ENCODE results near the gene EFCAB6.

The EFCAB6 gene

GRCh38 chr22:43566021-43566420, 246.1 kb downstream of the EFCAB6 start:
- TF ChIP-seq CTCF (IDR thresholded peaks at IDR 0.05; ENCODE audit: low read depth, low read length, missing control alignments) = no peak
- DNase-seq = no peak
- no peak overlapping the region for H3K27ac ChIP-seq
- in situ Hi-C loops (cut with HindIII; ENCODE audit: low pct_ligation_motif_present, low sequenced_read_pairs) = no loop called here
- no peaks in the 10 kb centered on the region for H3K27me3 ChIP-seq (replicated peaks)
- H3K4me3 ChIP-seq (ENCODE audit: low read depth, low read length) = no peak overlapping the region
- no peaks in the 10 kb centered on the region for H3K36me3 ChIP-seq (replicated peaks)

- no peak overlapping the region for H3K27ac ChIP-seq
Measured at GRCh38 chr22:43564859-43565258, 247.2 kb downstream of the EFCAB6 start.

GRCh38 chr22:43563571-43563970, 248.5 kb downstream of the EFCAB6 start:
- DNase-seq = no peak
- in situ Hi-C loops (cut with HindIII; ENCODE audit: low pct_ligation_motif_present, low sequenced_read_pairs) = no loop called here
- no peak overlapping the region for H3K4me3 ChIP-seq (ENCODE audit: low read depth, low read length)
- TF ChIP-seq CTCF (IDR thresholded peaks at IDR 0.05; ENCODE audit: low read depth, low read length, missing control alignments) = no peak
- no peaks in the 10 kb centered on the region for H3K27me3 ChIP-seq (replicated peaks)
- no peak overlapping the region for H3K27ac ChIP-seq
- no peaks in the 10 kb centered on the region for H3K36me3 ChIP-seq (replicated peaks)

More at GRCh38 chr22:43564859-43565258, 247.2 kb downstream of the EFCAB6 start:
- TF ChIP-seq CTCF (IDR thresholded peaks at IDR 0.05; ENCODE audit: low read depth, low read length, missing control alignments) = no peak
- DNase-seq = no peak
- Histone ChIP-seq H3K36me3 (replicated peaks) (no peaks in the 10 kb centered on the region), H3K27me3 (replicated peaks) (no peaks in the 10 kb centered on the region), H3K4me3 (ENCODE audit: low read depth, low read length) (no peak overlapping the region)
- in situ Hi-C loops (cut with HindIII; ENCODE audit: low pct_ligation_motif_present, low sequenced_read_pairs) = no loop called here

GRCh38 chr22:43562843-43563242, 249.3 kb downstream of the EFCAB6 start:
- in situ Hi-C loops (cut with HindIII; ENCODE audit: low pct_ligation_motif_present, low sequenced_read_pairs) = no loop called here
- no peak for DNase-seq
- no peaks in the 10 kb centered on the region for H3K27me3 ChIP-seq (replicated peaks)
- no peak overlapping the region for H3K27ac ChIP-seq
- no peak overlapping the region for H3K4me3 ChIP-seq (ENCODE audit: low read depth, low read length)
- TF ChIP-seq CTCF (IDR thresholded peaks at IDR 0.05; ENCODE audit: low read depth, low read length, missing control alignments) = no peak
- H3K36me3 ChIP-seq (replicated peaks) = no peaks in the 10 kb centered on the region

GRCh38 chr22:43561415-43562178, 250.5 kb downstream of the EFCAB6 start:
- H3K36me3 ChIP-seq (replicated peaks) = no peaks in the 10 kb centered on the region
- TF ChIP-seq CTCF (IDR thresholded peaks at IDR 0.05; ENCODE audit: low read depth, low read length, missing control alignments) = no peak
- no peak for DNase-seq
- in situ Hi-C loops (cut with HindIII; ENCODE audit: low pct_ligation_motif_present, low sequenced_read_pairs) = no loop called here
- no peak overlapping the region for H3K27ac ChIP-seq
- no peak overlapping the region for H3K4me3 ChIP-seq (ENCODE audit: low read depth, low read length)
- H3K27me3 ChIP-seq (replicated peaks) = no peaks in the 10 kb centered on the region

- Histone ChIP-seq H3K27ac (no peak overlapping the region), H3K36me3 (replicated peaks) (no peaks in the 10 kb centered on the region), H3K27me3 (replicated peaks) (no peaks in the 10 kb centered on the region), H3K4me3 (ENCODE audit: low read depth, low read length) (no peak overlapping the region)
- no peak for DNase-seq
- in situ Hi-C loops (cut with HindIII; ENCODE audit: low pct_ligation_motif_present, low sequenced_read_pairs) = no loop called here
- no peak for TF ChIP-seq CTCF (IDR thresholded peaks at IDR 0.05; ENCODE audit: low read depth, low read length, missing control alignments)
Measured at GRCh38 chr22:43560651-43561050, 251.5 kb downstream of the EFCAB6 start.
